Caco-2 (cell line): Measurements from ENCODE around the gene CTTN. TPM values are rescaled to one million over a fixed set of nuclear protein-coding genes. Genes with fewer than 3 reads are reported as not detected.

ENCODE experiments used
- BruUV-seq: library from RNA; stranded (reverse); fragments of 400-500 nt; replicated peaks from 2 replicates; lab custom pipeline; 2021; lab: Mats Ljungman, UMichigan
- CTCF ChIA-PET: fragments of 300-600 bp; sonication (Branson Sonifier 250); formaldehyde crosslinking; loops from one replicate; lab custom pipeline; 2022; ENCODE audit warnings: antibody characterized with exemption; lab: Charles Lee
- POLR2A ChIA-PET: fragments of 300-600 bp; sonication (Branson Sonifier 250); formaldehyde crosslinking; loops from one replicate; lab custom pipeline; 2022; ENCODE audit warnings: antibody characterized with exemption; lab: Charles Lee
- DNase-seq, 2 experiments: peaks; one replicate each; pipeline versions ENCODE4 v3.0.0 to v3.0.0-alpha.2; 2020 to 2022
- H3K27me3 ChIP-seq: replicated peaks from 2 replicates; pipeline ENCODE4 v1.6.0; 2011; ENCODE audit warnings: low read length; ENCODE audit not compliant: control insufficient read depth, insufficient read depth
- H3K36me3 ChIP-seq: 2 replicates; pipeline ENCODE4 v1.5.1; 2011; ENCODE audit warnings: low read length; ENCODE audit not compliant: control insufficient read depth, insufficient read depth
- H3K4me1 ChIP-seq: fragments of 250-450 bp; sonication (Bioruptor Pico); 2 replicates; pipeline ENCODE4 v1.5.1; 2020; ENCODE audit warnings: mild to moderate bottlenecking
- H3K4me3 ChIP-seq: 2 replicates; pipeline ENCODE4 v1.5.1; 2011; ENCODE audit warnings: low read depth, mild to moderate bottlenecking, control low read depth, low read length
- H3K9me3 ChIP-seq: fragments of 250-450 bp; sonication (Bioruptor Pico); 2 replicates; pipeline ENCODE4 v1.5.1; 2020; ENCODE audit warnings: mild to moderate bottlenecking, moderate library complexity
- H3K27ac Mint-ChIP-seq: one replicate; pipeline ENCODE4 v1.8.0; 2022; ENCODE audit warnings: mixed read lengths; ENCODE audit not compliant: unreplicated experiment
- H3K27me3 Mint-ChIP-seq: one replicate; pipeline ENCODE4 v1.8.0; 2022; ENCODE audit warnings: mixed read lengths; ENCODE audit not compliant: insufficient read depth, unreplicated experiment
- H3K36me3 Mint-ChIP-seq: one replicate; pipeline ENCODE4 v1.8.0; 2022; ENCODE audit warnings: mild to moderate bottlenecking, mixed read lengths; ENCODE audit not compliant: insufficient read depth, unreplicated experiment
- H3K4me1 Mint-ChIP-seq: one replicate; pipeline ENCODE4 v1.8.0; 2022; ENCODE audit warnings: low read depth, mixed read lengths; ENCODE audit not compliant: unreplicated experiment
- H3K4me3 Mint-ChIP-seq: one replicate; pipeline ENCODE4 v1.8.0; 2022; ENCODE audit warnings: mild to moderate bottlenecking, moderate library complexity, mixed read lengths; ENCODE audit not compliant: unreplicated experiment
- H3K9me3 Mint-ChIP-seq: one replicate; pipeline ENCODE4 v1.8.0; 2022; ENCODE audit warnings: mixed read lengths; ENCODE audit not compliant: unreplicated experiment
- CTCF ChIP-seq, 2 experiments: fragments of 200-600 bp in 1 of 2; IDR thresholded peaks; 1 replicate in 1 of 2; 2 replicates in 1 of 2; pipeline versions ENCODE4 v1.5.1 to v1.8.0; 2011 to 2022; ENCODE audit warnings: antibody characterized with exemption in 1 of 2, control low read depth in 1 of 2, inconsistent platforms in 1 of 2, low read depth in 1 of 2, low read length in 1 of 2, mild to moderate bottlenecking in 1 of 2, moderate library complexity in 1 of 2; ENCODE audit not compliant: insufficient read depth in 1 of 2, severe bottlenecking in 1 of 2, unreplicated experiment in 1 of 2
- intact Hi-C: fragments of 100-400 bp; cut with micrococcal nuclease; formaldehyde crosslinking; loops from one replicate; pipeline ENCODE4 v1.10.0; 2022; ENCODE audit not compliant: unreplicated experiment
- total RNA-seq: library from RNA; stranded (reverse); gene quantifications from 2 replicates; pipeline ENCODE4 v1.2.3, GENCODE V29; 2022

CTTN gene
- total RNA-seq, 1 experiment from 2014 or later = 502 TPM

GRCh38 chr11:70463478-70464255 is 65.3 kb downstream of the CTTN start:
- Mint-ChIP-seq H3K9me3 (peaks cover 10% of the 10 kb centered on the region), H3K27me3 (peaks cover 2% of the 10 kb centered on the region), H3K4me1 (peaks cover 5% of the 10 kb centered on the region), H3K4me3 (no peak overlapping the region), H3K36me3 (peaks cover 7% of the 10 kb centered on the region), H3K27ac (no peak overlapping the region)
- no TSS peak for BruUV-seq
- intact Hi-C loops = loop anchor here (10.0 kb wide), 1 partner anchor 191 kb away; no protein-coding TSS in a partner anchor
- DNase-seq = no peak
- Histone ChIP-seq H3K9me3 (0 out of 2 replicates have a peak, but pooled peaks cover 7% of the 10 kb centered on the region), H3K36me3 (no peaks in the 10 kb centered on the region), H3K4me3 (no peak overlapping the region), H3K27me3 (no peaks in the 10 kb centered on the region), H3K4me1 (no peaks in the 10 kb centered on the region)
- CTCF ChIA-PET = no interaction called here
- POLR2A ChIA-PET = no interaction called here
- TF ChIP-seq CTCF (IDR thresholded peaks at IDR 0.05; ENCODE audit: insufficient read depth in 1 of 2, low read depth in 1 of 2, low read length in 1 of 2, severe bottlenecking in 1 of 2, unreplicated experiment in 1 of 2) = no peak

- Mint-ChIP-seq H3K9me3 (peaks cover 10% of the 10 kb centered on the region), H3K27ac (no peak overlapping the region), H3K36me3 (peaks cover 7% of the 10 kb centered on the region), H3K4me1 (peaks cover 7% of the 10 kb centered on the region), H3K4me3 (no peak overlapping the region), H3K27me3 (peaks cover 2% of the 10 kb centered on the region)
- Histone ChIP-seq H3K4me1 (no peaks in the 10 kb centered on the region), H3K4me3 (no peak overlapping the region), H3K9me3 (0 out of 2 replicates have a peak, but pooled peaks cover 7% of the 10 kb centered on the region), H3K36me3 (no peaks in the 10 kb centered on the region), H3K27me3 (no peaks in the 10 kb centered on the region)
- TF ChIP-seq CTCF (IDR thresholded peaks at IDR 0.05; ENCODE audit: insufficient read depth in 1 of 2, low read depth in 1 of 2, low read length in 1 of 2, severe bottlenecking in 1 of 2, unreplicated experiment in 1 of 2) = no peak
- CTCF ChIA-PET = interaction anchor here (0.6 kb wide), 1 partner anchor 40 kb away, joined by 3 read pairs; no protein-coding TSS in a partner anchor
- no TSS peak for BruUV-seq
- no peak for DNase-seq
- POLR2A ChIA-PET = no interaction called here
- intact Hi-C loops = loop anchor here (5.0 to 10.0 kb wide), 2 partner anchors 190 to 268 kb away; no protein-coding TSS in a partner anchor
Observed at GRCh38 chr11:70464509-70465361, 66.4 kb downstream of the CTTN start.

DNA sequence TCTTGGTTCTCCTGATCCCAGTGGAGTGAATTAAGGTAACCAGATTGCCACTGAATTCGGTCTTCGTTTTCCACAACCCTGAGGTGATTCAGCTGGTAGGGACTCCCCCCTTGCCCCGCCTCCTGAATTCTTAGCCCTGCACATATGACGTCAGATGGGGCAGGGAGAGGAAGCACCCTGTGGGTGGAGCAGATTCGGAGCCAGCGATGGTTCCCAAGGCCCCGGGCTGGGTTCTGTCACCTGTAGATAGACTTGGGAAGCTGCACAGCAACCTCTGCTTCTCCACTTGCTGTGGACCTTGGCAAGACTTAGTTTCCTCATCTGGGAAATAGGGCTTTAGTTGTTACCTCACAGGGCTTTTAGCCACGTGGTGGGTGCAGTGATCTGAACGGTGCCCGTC is 67.8 kb downstream of the CTTN start:
- Mint-ChIP-seq H3K4me1 (peaks cover 7% of the 10 kb centered on the region), H3K27ac (no peak overlapping the region), H3K4me3 (no peak overlapping the region), H3K27me3 (peaks cover 2% of the 10 kb centered on the region), H3K36me3 (peaks cover 7% of the 10 kb centered on the region), H3K9me3 (peaks cover 10% of the 10 kb centered on the region)
- 0 out of 2 replicates have a peak, but pooled peaks cover 7% of the 10 kb centered on the region for H3K9me3 ChIP-seq
- no peaks in the 10 kb centered on the region for H3K36me3 ChIP-seq
- H3K27me3 ChIP-seq = no peaks in the 10 kb centered on the region
- no TSS peak for BruUV-seq
- ChIA-PET POLR2A (no interaction called here), CTCF (no interaction called here)
- intact Hi-C loops = loop anchor here (2.0 to 10.0 kb wide), 3 partner anchors 189 to 331 kb away; no protein-coding TSS in a partner anchor
- no peak for DNase-seq
- H3K4me3 ChIP-seq = no peak overlapping the region
- no peak for TF ChIP-seq CTCF (IDR thresholded peaks at IDR 0.05; ENCODE audit: insufficient read depth in 1 of 2, low read depth in 1 of 2, low read length in 1 of 2, severe bottlenecking in 1 of 2, unreplicated experiment in 1 of 2)
- no peaks in the 10 kb centered on the region for H3K4me1 ChIP-seq
